Measurements from ENCODE around the gene PSMC1.

Gene PSMC1

DNA sequence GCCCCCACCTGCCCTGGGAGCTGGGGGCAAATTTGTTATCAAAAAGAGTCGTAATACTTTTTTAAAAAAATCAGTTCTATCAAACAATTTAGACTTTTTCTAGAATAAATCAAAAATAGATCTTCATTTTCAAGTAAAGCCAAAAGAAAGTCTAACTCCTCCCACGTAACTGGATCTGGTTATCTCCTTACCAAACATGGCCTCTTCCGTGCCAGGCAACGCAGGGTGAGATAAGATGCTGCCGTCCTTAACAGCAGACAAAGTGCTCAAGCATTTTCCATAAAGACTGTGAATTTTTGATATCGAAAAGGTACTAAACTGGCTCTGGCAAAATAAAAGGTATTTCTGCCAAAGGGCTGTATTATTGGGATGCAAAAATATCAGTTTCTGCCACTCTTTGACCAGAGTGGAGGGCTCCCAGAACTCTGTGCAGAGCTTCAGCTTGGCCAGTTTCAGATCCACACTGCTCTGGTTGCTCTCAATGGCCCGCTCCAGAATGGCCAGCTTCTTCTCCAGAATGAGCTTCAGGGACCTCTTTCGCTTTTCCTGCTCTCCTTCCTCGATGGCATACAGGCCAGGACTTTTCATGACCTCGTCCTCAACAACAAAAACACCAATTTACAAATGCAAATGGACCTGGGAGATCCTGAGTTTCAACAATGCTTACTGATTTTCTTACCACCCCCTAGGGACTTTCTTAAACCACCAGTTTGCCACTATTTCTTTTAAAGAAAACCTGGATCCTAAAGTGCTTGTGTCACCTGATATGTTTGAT, 46.4 kb downstream of the PSMC1 start:
- DNase-seq (ENCODE audit: low read depth): no peak

DNA sequence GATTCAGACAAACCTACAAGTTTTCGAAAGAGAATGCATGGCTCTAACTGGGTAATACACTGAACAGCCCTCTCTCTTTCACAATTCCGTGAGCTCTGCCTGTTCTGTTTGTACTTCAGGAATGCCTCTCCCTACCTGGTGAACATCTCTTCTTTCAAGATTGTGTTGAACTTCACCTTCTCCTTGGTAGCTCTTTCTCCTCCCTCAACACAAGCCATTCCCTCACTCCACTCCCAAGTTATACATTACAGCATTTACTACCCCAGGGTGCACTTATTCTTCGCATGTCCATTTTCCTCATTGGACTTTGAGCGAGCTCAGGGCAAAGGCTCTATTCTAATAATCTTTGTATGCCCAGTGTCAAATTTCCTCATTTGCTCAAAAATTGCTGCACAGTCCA, 47.1 kb downstream of the PSMC1 start:
- no peak for DNase-seq (ENCODE audit: low read depth)

DNA sequence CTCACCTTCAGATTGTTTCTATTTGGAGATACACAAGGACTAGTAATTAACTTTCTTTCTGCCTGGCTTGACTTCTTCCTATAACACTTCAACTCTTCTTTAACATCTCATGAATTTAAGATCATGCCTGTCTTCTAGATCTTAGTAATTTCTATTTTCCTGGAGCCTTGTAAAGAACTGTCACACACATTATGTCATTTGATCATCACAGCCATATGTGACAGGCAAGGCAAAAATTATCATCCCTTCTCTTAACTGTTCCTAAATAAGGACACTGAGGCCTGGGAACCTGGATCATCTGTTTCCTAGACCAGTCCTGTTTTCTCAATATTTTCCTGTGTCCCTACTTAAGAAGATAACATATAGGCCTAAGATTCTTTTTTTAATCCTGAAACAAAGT, 48.1 kb downstream of the PSMC1 start:
- no peak for DNase-seq (ENCODE audit: low read depth)

DNA sequence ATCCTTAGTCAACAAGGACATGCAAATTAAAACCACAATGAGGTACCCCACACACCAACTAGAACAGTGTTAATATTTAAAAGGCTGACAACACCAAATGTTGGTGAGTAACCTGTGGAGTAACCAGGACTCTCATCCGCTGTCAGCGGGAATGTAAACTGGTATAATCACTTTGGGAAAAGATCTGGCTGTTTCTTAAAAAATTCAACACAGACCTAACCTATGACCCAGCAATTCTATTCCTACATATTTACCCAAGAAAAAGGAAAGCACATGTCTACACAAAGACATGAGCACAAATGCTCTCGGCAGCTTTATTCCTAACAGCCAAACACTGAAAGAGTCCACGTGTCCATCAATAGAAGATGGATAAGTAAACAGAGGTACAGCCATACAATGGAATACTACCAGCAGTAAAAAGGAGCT, 48.8 kb downstream of the PSMC1 start:
- no peak for DNase-seq (ENCODE audit: low read depth)

DNA sequence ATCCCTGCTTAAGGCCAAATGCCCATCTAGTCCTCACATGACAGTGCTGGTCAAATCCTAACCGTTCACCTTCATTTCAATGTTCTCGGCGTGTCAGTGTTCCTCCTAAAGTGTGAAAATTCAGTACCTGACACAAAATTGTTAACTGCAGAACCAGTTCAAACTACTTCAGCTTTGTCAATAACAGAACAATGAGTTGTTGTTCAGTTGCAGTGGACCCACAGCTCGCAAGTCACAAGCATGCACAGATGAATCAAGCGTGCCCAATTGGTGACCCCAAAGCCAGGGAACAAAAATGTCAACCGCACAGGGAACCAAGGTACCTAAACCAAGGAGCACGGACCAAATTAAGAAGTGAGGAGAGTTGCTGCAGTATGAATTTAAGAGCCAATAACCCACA, 52.2 kb downstream of the PSMC1 start:
- no peak for DNase-seq (ENCODE audit: low read depth)

DNA sequence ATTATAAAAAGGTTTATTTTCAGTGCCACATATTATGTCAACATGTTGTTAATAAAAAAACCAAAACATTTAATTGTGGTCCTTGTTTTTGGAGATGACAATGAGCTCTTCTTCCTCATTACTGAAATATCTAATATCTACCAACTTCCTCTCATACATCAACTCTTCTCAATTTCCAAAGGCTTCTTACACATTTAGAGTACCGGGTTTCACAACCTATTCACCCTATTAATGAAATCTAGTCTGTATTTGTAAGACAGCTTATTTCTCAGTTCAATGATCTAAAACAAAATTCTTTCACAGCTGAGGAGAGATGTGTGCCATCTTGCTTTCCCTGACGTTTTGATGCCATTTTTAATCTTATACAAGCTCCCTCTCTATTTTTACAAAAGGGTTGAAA, 60.9 kb downstream of the PSMC1 start:
- DNase-seq (ENCODE audit: low read depth): no peak

DNA sequence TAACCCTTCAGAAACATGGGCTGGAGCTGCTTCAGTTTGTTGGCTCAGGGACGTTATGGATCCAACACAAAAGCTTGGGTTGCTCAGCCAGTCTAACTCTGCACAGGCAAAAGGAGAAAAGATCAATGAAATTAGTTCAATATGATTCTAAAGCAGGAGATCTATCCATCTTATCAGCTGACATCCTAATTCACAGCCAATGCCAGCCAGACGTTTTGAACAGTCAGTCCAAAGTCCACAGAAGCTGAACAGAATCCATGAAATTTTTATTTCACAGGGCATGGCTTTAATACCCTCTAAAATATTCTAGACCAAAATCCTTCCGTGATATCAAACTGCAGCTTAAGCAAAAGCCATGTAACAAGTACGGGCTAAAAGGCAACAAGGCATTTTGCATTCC, 61.7 kb downstream of the PSMC1 start:
- no peak for DNase-seq (ENCODE audit: low read depth)

DNA sequence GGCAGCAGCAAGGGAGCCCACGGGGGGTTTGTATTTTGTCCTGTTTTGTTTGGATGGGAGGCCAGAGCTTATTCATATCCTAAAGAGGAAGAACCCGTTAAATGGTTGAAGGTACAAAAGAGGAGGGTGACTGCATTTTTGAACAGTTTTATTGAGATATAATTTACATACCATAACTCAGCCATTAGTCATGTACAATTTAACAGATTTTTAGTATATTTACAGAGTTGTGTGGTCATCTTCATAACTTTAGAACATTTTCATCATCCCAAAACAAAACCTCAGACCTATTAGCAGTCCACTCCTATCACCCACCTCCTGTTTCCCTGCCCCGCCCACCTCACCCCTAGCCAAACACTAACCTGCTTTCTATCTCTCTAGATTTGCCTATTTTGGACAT, 62.8 kb downstream of the PSMC1 start:
- no peak for DNase-seq (ENCODE audit: low read depth)

DNA sequence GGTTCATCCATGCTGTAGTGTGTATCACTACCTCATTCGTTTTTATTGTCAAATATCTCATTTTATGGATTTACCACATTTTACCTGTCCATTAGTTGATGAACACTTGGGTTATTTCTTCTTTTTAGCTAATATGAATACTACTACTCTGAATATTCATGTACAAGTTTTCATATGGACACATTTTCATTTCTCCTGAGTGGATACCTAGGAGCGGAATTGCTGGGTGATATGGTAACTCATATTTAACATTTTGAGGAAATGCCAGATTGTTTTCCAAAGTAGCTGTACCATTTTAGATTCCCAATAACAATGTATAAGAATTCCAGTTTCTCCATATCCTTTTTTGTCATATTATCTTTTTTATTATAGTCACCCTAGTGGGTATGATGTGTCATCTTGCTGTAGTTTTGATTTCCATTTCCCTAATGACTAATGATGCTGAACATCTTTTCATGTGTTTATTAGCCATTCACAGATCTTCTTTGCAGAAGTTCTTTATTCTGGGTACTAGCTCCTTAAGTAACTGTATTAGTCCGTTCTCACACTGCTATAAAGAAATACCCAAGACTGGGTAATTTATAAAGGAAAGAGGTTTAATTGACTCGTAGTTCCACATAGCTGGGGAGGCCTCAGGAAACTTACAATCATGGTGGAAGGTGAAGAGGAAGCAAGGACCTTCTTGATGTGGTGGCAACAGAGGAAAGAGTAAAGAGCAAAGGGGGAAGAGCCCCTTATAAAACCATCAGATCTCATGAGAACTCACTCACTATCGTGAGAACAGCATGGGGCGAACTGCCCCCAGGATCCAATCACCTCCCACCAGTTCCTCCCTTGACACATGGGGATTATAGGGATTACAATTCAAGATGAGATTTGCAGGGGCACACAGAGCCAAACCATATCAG, 63.5 kb downstream of the PSMC1 start:
- no peak for DNase-seq (ENCODE audit: low read depth)

DNA sequence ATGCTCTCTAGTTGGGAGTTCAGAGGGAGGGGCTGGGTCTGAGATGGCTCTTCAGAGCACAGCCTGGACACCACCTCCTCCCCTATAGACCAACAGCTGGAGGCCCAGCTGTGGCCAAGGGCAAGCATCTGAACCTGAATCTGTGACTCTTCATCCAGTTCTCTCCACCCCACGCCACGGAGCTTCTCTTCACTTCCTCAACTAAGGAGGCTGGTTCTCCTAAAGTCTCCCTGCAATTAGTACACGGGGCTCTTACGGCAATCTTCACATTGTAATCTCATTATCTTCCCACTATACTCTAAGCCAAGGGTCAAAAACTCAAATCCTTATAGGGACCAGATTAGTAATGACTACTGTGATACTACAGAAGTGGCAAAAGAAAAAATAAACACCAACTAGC, 65.5 kb downstream of the PSMC1 start:
- no peak for DNase-seq (ENCODE audit: low read depth)
